Measurements from ENCODE around the gene FKBP2. TPM values are rescaled to one million over a fixed set of nuclear protein-coding genes. Genes with fewer than 3 reads are reported as not detected.

Gene FKBP2
- total and polyA plus RNA-seq, 8 donors: 37.8 to 344 (median 53.3) TPM

GRCh38 chr11:64202992-64203391 lies 37.9 kb upstream of the FKBP2 start:
- no peak overlapping the region for H3K27ac ChIP-seq
- no peak for FAIRE-seq
- no peak overlapping the region for H3K4me3 ChIP-seq
- no peaks in the 10 kb centered on the region for H3K27me3 ChIP-seq
- H3K36me3 ChIP-seq: peaks cover 4 to 38% (median 20%) of the 10 kb centered on the region in 3 donors
- no peaks in the 10 kb centered on the region for H3K9me3 ChIP-seq
- H3K4me1 ChIP-seq: peaks cover 0 to 3% (median 0%) of the 10 kb centered on the region in 3 donors
- intact Hi-C loops (cut with DNase I): loop anchor here in 1 of 3 donors (10.0 kb wide), 1 partner anchor 92 kb away; the partner anchor contains the start of gene KCNK4
- no peak for TF ChIP-seq CTCF (IDR thresholded peaks at IDR 0.05)
- ATAC-seq: no peak
- 89% methylated on average over 9 of the region's 9 CpGs for WGBS, 2 donors
- DNase-seq: no peak

- H3K27ac ChIP-seq: no peak overlapping the region
- FAIRE-seq (no peak), DNase-seq (no peak), ATAC-seq (no peak)
- TF ChIP-seq CTCF (IDR thresholded peaks at IDR 0.05): no peak
- H3K9me3 ChIP-seq: no peaks in the 10 kb centered on the region
- no peak overlapping the region for H3K4me3 ChIP-seq
- H3K4me1 ChIP-seq: peaks cover 0 to 3% (median 0%) of the 10 kb centered on the region in 3 donors
- no peaks in the 10 kb centered on the region for H3K27me3 ChIP-seq
- intact Hi-C loops (cut with DNase I): loop anchor here in 1 of 3 donors (10.0 kb wide), 1 partner anchor 91 kb away; the partner anchor contains the start of gene KCNK4
- H3K36me3 ChIP-seq: peaks cover 4 to 34% (median 15%) of the 10 kb centered on the region in 3 donors
- WGBS, 2 donors: 89 to 93% methylated on average over 27 of the region's 27 CpGs
Measured at GRCh38 chr11:64203421-64204079, 37.3 kb upstream of the FKBP2 start.

- Histone ChIP-seq H3K9me3 (no peaks in the 10 kb centered on the region), H3K4me1 (peaks cover 0 to 3% (median 0%) of the 10 kb centered on the region in 3 donors), H3K27me3 (no peaks in the 10 kb centered on the region), H3K36me3 (peaks cover 4 to 34% (median 15%) of the 10 kb centered on the region in 3 donors), H3K4me3 (no peak overlapping the region), H3K27ac (no peak overlapping the region)
- WGBS, 2 donors: 79% methylated on average over 15 to 16 of the region's 16 CpGs
- ATAC-seq (no peak), FAIRE-seq (no peak), DNase-seq (no peak)
- intact Hi-C loops (cut with DNase I): loop anchor here in 1 of 3 donors (10.0 kb wide), 1 partner anchor 91 kb away; the partner anchor contains the start of gene KCNK4
- TF ChIP-seq CTCF (IDR thresholded peaks at IDR 0.05): no peak
Measured at GRCh38 chr11:64204080-64204440, 36.8 kb upstream of the FKBP2 start.

- no peak for FAIRE-seq
- peaks cover 4 to 34% (median 15%) of the 10 kb centered on the region in 3 donors for H3K36me3 ChIP-seq
- TF ChIP-seq CTCF (IDR thresholded peaks at IDR 0.05): peak; percentile 27 to 48 (median 42)
- intact Hi-C loops (cut with DNase I): loop anchor here in 1 of 3 donors (10.0 kb wide), 1 partner anchor 90 kb away; the partner anchor contains the start of gene KCNK4
- H3K27ac ChIP-seq: peak overlapping the region in 1 of 4 donors; percentile 4
- ATAC-seq: peak; percentile 79 to 87 (median 82)
- no peaks in the 10 kb centered on the region for H3K27me3 ChIP-seq
- H3K4me1 ChIP-seq: peaks cover 0 to 3% (median 0%) of the 10 kb centered on the region in 3 donors
- WGBS, 2 donors: 23 to 27% methylated on average over 7 of the region's 7 CpGs
- DNase-seq: peak; percentile 79 to 92 (median 87)
- H3K9me3 ChIP-seq: no peaks in the 10 kb centered on the region
- H3K4me3 ChIP-seq: no peak overlapping the region
Measured at GRCh38 chr11:64204464-64204989, 36.4 kb upstream of the FKBP2 start.

Measured in pancreas (tissue), 10 donors.